MCF 10A (cell line): ENCODE measurements around the gene VAPA. TPM values are rescaled to one million over a fixed set of nuclear protein-coding genes. Genes with fewer than 3 reads are reported as not detected.

Source experiments
- BruUV-seq: library from RNA; stranded (reverse); fragments of 400-500 nt; replicated peaks from 2 replicates; lab custom pipeline; 2021; lab: Mats Ljungman, UMichigan
- CTCF ChIA-PET: fragments of 300-600 bp; sonication (Branson Sonifier 250); formaldehyde crosslinking; extraction: SDS; loops from one replicate; lab custom pipeline; 2021; ENCODE audit warnings: antibody characterized with exemption, inconsistent platforms; lab: Yijun Ruan, JAX
- POLR2A ChIA-PET: fragments of 300-600, 350-650 bp; sonication (Branson Sonifier 250); formaldehyde crosslinking; extraction: SDS; loops from one replicate; lab custom pipeline; 2020; ENCODE audit warnings: antibody characterized with exemption, inconsistent platforms; lab: Yijun Ruan, JAX
- DNase-seq: peaks from one replicate; pipeline ENCODE4 v3.0.0-alpha.2; 2018; ENCODE audit not compliant: unreplicated experiment
- H3K27ac Mint-ChIP-seq: one replicate; pipeline ENCODE4 v1.8.0; 2022; ENCODE audit warnings: mild to moderate bottlenecking, low read depth, mixed read lengths; ENCODE audit not compliant: unreplicated experiment
- H3K27me3 Mint-ChIP-seq: one replicate; pipeline ENCODE4 v1.8.0; 2022; ENCODE audit warnings: mixed read lengths; ENCODE audit not compliant: insufficient read depth, unreplicated experiment
- H3K36me3 Mint-ChIP-seq: one replicate; pipeline ENCODE4 v1.8.0; 2022; ENCODE audit warnings: mild to moderate bottlenecking, moderate library complexity, mixed read lengths; ENCODE audit not compliant: insufficient read depth, unreplicated experiment
- H3K4me1 Mint-ChIP-seq: one replicate; pipeline ENCODE4 v1.8.0; 2022; ENCODE audit warnings: mixed read lengths; ENCODE audit not compliant: insufficient read depth, unreplicated experiment
- H3K4me3 Mint-ChIP-seq: one replicate; pipeline ENCODE4 v1.8.0; 2022; ENCODE audit warnings: mild to moderate bottlenecking, moderate library complexity, mixed read lengths; ENCODE audit not compliant: unreplicated experiment
- H3K9me3 Mint-ChIP-seq: one replicate; pipeline ENCODE4 v1.8.0; 2022; ENCODE audit warnings: mixed read lengths; ENCODE audit not compliant: unreplicated experiment
- intact Hi-C: fragments of 100-400 bp; cut with micrococcal nuclease; formaldehyde crosslinking; loops from 2 replicates; pipeline ENCODE4 v1.14.1; 2022
- total RNA-seq: library from RNA; stranded (reverse); gene quantifications from 2 replicates; pipeline ENCODE4 v1.2.3, GENCODE V29; 2022
- TF ChIP-seq, protein P1 (sequence below): fragments of 200-600 bp; IDR thresholded peaks from one replicate; pipeline ENCODE4 v1.8.0; 2022; ENCODE audit warnings: antibody characterized with exemption, mild to moderate bottlenecking; ENCODE audit not compliant: unreplicated experiment

Gene VAPA
- total RNA-seq, 1 experiment from 2014 or later, result 286 TPM

DNA sequence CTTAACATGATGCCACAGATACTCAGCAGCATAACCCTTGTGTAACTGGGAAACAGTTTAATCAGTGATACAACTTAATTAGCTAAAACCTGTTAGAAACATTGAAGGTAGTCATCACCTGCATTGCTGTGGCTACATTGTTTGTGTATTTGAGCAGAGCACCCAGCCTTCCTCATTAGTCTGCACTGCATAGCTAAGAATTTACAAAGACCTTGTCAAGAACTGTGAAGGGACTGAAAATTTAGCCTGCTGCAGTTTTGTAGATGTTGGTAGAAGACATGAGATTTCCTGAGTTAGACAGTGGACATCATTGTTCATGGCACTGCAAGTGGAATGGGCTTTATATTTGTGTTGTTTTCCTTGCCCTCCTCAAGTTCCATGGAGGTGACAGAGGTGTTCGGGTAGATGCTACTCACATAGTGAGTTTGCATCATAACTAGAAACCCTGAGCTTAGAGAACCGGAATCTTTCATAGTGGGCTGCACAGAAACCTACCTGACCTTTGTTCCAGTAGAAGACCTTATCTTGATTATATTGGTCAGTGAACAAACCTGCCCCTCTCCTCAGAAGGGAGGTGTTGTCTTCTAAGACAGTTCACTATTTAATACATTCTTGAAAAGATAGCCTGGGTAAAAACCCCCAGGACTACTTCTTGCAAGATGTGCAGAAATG is 12.5 kb downstream of the VAPA start:
- intact Hi-C loops, result no loop called here
- TF ChIP-seq, protein P1, sequence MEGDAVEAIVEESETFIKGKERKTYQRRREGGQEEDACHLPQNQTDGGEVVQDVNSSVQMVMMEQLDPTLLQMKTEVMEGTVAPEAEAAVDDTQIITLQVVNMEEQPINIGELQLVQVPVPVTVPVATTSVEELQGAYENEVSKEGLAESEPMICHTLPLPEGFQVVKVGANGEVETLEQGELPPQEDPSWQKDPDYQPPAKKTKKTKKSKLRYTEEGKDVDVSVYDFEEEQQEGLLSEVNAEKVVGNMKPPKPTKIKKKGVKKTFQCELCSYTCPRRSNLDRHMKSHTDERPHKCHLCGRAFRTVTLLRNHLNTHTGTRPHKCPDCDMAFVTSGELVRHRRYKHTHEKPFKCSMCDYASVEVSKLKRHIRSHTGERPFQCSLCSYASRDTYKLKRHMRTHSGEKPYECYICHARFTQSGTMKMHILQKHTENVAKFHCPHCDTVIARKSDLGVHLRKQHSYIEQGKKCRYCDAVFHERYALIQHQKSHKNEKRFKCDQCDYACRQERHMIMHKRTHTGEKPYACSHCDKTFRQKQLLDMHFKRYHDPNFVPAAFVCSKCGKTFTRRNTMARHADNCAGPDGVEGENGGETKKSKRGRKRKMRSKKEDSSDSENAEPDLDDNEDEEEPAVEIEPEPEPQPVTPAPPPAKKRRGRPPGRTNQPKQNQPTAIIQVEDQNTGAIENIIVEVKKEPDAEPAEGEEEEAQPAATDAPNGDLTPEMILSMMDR, result no peak
- CTCF ChIA-PET, result interaction anchor here (0.7 kb wide), 1 partner anchor 200 kb away, joined by 9 read pairs; no protein-coding TSS in a partner anchor
- no peak overlapping the region for H3K27ac Mint-ChIP-seq
- peaks cover 35% of the 10 kb centered on the region for H3K4me1 Mint-ChIP-seq
- no TSS peak for BruUV-seq
- POLR2A ChIA-PET, result interaction anchor here (0.7 to 5.2 kb wide), 5 partner anchors 9 to 311 kb away, joined by 3 to 57 read pairs (median 4); partner anchors contain the start of gene VAPA
- no peaks in the 10 kb centered on the region for H3K9me3 Mint-ChIP-seq
- no peaks in the 10 kb centered on the region for H3K27me3 Mint-ChIP-seq
- DNase-seq, result no peak
- peaks cover 7% of the 10 kb centered on the region for H3K36me3 Mint-ChIP-seq
- H3K4me3 Mint-ChIP-seq, result no peak overlapping the region

DNA sequence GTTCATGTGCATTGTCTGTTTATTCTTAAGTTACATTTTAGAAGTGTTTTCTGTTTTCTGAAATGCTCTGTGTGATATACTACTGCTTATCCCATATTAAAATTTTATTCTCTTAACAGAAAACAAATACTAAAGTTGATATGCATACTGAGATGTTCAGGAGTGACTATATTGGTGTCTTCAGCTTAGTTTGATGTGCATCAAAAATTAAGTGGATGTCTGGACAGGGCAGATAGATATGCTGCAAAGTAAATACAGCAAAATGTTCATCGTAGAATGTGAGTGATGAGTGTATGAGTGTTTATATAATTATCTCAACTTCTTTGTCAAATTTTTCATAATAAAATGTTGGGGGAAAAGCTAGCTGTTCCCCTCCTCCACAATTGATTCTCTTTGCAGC is 13.2 kb downstream of the VAPA start:
- Mint-ChIP-seq H3K27me3 (no peaks in the 10 kb centered on the region), H3K9me3 (no peaks in the 10 kb centered on the region), H3K4me1 (peaks cover 35% of the 10 kb centered on the region), H3K36me3 (peaks cover 6% of the 10 kb centered on the region), H3K4me3 (no peak overlapping the region), H3K27ac (peak overlapping the region; percentile 46)
- intact Hi-C loops, result no loop called here
- ChIA-PET CTCF (interaction anchor here (0.6 to 0.7 kb wide), 3 partner anchors 38 to 1642 kb away, joined by 4 to 9 read pairs (median 5); no protein-coding TSS in a partner anchor), POLR2A (interaction anchor here (1.2 to 5.2 kb wide), 3 partner anchors 9 to 78 kb away, joined by 4 to 57 read pairs (median 5); partner anchors contain the start of gene VAPA)
- BruUV-seq, result no TSS peak
- TF ChIP-seq, protein P1, result no peak
- no peak for DNase-seq

DNA sequence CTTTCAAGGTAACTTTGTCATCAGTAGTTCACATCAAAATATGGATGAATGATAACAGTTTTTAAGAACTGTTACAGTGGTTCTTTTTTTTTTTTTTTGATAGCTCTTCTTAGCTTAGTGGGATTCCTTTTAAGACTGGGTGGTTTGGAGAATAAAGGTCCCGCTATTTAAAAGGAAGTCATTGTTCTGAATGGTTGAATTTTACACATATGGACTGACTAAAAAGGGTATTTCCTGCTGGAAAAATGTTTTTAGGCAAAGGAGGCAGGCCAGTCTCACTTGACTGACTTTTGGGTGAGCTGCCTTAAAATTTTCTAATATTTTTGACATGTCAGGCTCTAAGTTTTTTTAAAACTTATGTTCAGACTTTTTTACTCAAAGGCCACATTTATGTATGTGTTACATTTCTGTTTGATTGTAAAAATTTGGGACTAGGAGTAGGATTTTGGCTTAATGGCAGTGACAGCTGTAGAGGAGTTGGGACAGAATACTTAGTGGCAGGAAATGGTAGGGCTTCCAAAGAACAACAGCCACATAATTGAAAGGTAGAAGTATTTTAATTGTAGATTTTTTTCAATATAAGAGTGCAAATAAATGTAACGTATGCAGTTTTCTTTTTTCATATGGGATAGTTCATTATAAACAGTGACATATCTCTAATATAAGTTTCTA is 13.7 kb downstream of the VAPA start:
- Mint-ChIP-seq H3K9me3 (no peaks in the 10 kb centered on the region), H3K27ac (peak overlapping the region; percentile 46), H3K27me3 (no peaks in the 10 kb centered on the region), H3K4me1 (peaks cover 41% of the 10 kb centered on the region), H3K36me3 (peaks cover 8% of the 10 kb centered on the region), H3K4me3 (no peak overlapping the region)
- intact Hi-C loops, result no loop called here
- DNase-seq, result no peak
- TF ChIP-seq, protein P1, result no peak
- BruUV-seq, result no TSS peak
- POLR2A ChIA-PET, result interaction anchor here (5.2 kb wide), 1 partner anchor 13 kb away, joined by 57 read pairs; the partner anchor contains the start of gene VAPA
- CTCF ChIA-PET, result interaction anchor here (0.6 to 0.7 kb wide), 3 partner anchors 38 to 1643 kb away, joined by 4 to 9 read pairs (median 5); no protein-coding TSS in a partner anchor
